HG03378 (cell line): ENCODE measurements around the gene FAHD2B.
"Not testable (repeated sequence)": the region's sequence is repeated elsewhere in the genome, so short reads cannot be mapped to it uniquely, and the experiment has no call there.

Experiments used
- ATAC-seq: cut with Tn5 transposase; IDR thresholded peaks from one replicate; pipeline ENCODE4 v1.9.1; 2021; ENCODE audit warnings: mild to moderate bottlenecking, moderate library complexity; ENCODE audit not compliant: unreplicated experiment

The FAHD2B gene

DNA sequence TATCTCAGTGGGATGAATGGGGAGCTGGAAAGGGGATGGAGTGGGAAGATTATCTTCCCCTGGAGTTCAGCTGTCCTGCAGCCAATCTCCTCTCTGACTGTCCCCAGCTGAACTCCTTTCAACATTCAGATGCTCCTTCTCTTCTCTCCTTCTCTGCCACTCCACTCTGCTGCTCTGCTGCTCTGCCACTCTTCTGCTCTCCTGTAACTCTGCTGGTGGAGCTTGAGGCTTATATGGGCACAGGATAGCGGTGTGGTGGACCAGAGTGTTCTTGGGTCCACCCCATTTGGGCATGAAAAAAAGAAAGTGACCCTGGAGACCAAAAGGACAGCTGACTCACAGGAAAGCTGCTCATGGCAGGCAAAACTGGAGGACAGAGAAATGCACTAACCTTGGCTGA is 26.6 kb downstream of the FAHD2B start:
- ATAC-seq = no peak

DNA sequence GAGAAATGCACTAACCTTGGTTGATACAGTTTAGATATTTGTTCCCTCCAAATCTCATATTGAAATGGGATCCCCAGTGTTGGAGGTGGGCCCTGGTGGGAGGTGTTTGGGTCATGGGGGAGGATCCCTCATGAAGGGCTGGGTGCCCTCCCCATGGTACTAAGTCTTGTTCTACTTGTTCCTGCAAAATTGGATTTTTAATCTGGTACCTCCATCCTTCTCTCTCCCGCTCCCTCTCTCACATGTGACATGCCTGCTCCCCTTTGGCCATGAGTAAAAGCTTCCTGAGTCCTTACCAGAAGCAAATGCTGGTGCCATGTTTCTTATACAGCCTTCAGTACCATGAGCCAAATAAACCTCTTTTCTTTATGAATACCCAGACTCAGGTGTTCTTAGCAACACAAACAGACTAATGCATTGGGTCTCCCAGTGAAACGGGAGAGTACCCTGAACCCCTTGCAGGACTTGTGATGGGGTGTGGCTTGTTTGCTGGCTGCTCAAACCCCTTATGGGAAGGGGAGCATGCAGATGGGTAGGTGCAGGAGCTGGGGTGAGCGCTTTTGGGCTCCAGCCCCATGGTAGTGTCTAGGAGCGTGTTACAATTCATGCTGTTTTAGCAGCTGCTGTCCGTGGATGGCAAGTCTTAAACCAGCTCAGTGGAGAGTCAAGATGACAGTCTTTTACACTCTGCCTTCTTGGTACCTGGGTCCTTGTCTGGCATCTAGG is 27.2 kb downstream of the FAHD2B start:
- no peak for ATAC-seq

DNA sequence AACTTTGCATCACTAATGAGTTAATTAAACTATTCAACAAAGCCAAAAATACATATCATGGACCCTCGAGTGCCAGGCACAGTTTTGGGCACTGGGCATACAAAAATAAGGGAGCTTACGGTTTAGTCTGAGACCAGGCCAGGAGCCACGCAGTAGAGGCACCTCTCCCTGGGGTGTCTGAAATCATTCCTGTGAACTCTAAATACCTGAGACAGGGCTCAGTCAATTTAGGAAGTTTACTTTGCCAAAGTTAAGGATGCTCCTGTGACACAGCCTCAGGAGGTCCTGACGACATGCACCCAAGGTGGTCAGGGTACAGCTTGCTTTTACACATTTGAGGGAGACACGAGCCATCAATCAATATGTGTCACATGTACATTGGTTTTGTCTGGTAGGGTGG is 28.7 kb downstream of the FAHD2B start:
- not testable (repeated sequence) for ATAC-seq

DNA sequence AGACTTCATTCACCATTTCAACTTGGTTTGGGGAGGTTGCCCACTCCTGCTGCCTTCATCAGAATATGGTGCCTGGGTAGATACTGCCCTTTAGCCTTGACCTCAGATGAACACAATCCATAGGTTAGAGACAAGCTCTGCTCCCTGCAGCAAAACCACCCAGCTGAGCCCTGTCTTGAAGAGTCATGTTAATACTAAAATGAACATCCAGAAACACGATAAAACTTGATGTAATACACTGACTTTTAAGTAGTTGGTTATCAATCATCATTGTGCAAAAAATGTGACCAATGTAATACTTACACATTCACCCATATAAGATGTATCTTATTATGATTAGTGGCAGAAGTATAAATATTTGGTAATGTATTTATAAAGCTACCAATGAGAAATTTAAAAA is 32.7 kb downstream of the FAHD2B start:
- ATAC-seq = not testable (repeated sequence)

DNA sequence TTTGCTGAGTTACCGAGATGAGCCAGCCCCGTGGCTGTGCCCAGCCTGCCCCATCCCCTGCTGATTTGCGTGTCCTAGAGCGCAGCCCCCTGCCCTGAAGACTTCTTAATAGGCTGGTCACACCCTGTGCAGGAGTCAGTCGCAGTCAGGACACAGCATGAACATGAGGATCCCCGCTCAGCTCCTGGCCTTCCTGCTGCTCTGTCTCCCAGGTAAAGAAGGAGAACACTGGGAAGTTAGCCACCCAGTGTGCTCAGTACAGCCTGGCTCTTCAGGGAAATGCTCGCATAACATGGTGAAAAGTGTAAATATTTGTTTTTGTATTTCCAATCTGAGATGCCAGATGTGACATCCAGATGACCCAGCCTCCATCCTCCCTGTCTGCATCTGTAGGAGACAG is 34.9 kb downstream of the FAHD2B start:
- ATAC-seq = not testable (repeated sequence)

DNA sequence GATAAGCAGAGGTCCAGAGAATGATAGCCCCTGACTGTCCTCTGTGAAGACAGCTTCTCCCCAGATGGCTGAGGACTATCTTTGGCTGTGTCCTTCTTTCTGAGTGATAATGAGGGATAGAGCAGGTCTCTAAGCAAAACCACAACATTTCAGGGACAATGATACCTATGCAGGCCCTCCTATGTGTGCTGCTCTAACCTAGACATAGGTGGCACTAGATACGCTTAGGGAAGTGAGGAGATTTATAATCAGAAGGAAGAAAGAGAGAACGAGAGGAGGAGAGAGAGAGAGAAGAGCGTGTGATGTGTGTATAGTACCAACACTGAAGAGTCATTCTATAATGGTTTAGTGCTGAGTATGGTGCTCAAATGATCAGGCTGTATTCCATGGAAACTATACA is 38.5 kb downstream of the FAHD2B start:
- not testable (repeated sequence) for ATAC-seq

DNA sequence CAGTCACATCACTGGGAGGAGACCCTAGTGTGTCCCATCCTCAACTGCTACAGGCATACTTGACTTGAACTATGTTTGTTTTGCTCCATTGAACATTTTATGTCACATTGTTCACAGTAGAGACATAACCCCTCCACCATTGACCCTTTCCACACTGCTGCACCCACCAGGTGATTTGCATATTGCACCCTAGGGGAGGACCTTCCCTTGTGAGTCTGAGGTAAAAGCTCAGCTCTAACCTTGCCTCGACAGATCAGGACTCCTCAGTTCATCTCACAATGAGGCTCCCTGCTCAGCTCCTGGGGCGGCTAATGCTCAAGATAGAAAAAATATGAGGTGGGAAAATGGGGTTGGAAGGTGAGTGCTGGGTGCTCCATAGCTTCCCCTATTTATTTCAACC is 44.6 kb downstream of the FAHD2B start:
- not testable (repeated sequence) for ATAC-seq

DNA sequence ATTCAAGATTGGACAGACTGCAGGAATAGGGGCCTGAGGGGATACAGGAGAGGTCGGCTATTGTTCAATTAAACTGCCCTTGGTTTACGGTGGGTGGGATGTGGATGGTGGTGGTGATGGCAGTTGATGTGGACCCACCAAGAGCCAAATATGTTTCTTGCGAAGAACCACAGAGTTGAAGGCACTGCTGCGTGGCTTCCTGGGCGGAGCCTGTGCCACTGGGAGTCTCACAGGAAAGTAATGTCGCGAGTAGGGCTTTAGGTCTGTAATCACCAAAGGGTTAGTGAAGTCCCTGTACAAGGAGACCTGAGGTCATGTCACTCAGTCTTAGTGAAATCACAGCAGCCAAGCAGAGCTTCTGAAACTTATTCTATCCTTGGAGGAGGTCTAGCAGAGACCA is 46.2 kb downstream of the FAHD2B start:
- ATAC-seq = not testable (repeated sequence)

DNA sequence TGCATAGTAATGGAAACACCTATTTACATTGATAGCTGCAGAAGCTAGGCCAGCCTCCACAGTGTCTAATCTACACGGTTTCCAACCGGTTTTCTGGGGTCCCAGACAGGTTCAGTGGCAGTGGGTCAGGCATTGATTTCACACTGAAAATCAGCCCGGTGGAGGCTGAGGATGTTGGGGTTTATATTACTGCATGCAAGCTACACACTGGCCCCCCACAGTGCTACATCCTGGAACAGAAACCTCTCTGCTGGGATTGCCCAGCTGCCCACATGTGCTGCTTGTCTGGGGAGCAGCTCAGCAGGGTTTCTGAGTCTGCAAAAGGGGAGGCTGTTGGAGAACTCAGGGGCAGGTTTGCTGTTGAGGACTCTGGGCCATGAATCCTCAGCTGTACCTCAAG is 48.0 kb downstream of the FAHD2B start:
- ATAC-seq = not testable (repeated sequence)

DNA sequence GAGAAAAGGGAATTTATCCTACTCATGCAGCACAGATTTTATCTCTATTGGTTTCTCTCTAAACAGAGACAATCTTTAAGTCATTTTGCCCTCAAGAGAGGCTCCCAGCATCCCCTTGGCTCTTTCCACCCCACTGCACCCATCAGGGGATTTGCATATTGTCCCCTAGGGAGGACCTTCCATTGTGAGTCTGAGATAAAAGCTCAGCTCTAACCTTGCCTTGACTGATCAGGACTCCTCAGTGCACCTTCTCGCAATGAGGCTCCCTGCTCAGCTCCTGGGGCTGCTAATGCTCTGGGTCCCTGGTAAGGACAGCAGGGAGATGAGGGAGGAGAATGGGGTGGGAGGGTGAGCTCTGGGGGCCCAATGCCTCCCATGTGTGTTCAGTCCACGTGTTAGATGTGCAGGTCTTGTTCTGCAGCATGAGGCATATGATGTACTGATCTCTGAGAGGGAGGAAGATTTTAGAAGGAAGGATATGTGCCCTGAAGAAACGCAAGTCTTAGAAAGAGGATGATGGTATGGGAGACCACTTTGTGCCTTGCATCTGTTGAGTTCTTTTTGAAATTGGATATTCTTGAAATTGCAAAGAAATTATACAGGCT is 48.7 kb downstream of the FAHD2B start:
- not testable (repeated sequence) for ATAC-seq
